A549 (cell line): Measurements from ENCODE around the gene KRT6C. TPM values are rescaled to one million over a fixed set of nuclear protein-coding genes. Genes with fewer than 3 reads are reported as not detected.
"Not testable (repeated sequence)": the region's sequence is repeated elsewhere in the genome, so short reads cannot be mapped to it uniquely, and the experiment has no call there.

Experiments
- ATAC-seq, 2 experiments: fragments of 200-7000 bp in 1 of 2; fragments of >200 bp in 1 of 2; cut with Nextera tagmentation in 1 of 2; cut with Tn5 transposase in 1 of 2; 3 replicates each; pipeline versions ENCODE4 v1.8.0 to v1.9.1; 2018 to 2020; ENCODE audit warnings: mild to moderate bottlenecking in 1 of 2, moderate library complexity in 1 of 2
- CTCF ChIA-PET: fragments of 300-600 bp; sonication (Branson Sonifier 250); formaldehyde crosslinking; extraction: SDS; loops from one replicate; lab custom pipeline; 2021; ENCODE audit warnings: antibody characterized with exemption, inconsistent platforms; lab: Yijun Ruan, JAX
- POLR2A ChIA-PET: fragments of 350-600 bp; formaldehyde crosslinking; extraction: SDS; loops from one replicate; lab custom pipeline; 2021; ENCODE audit warnings: antibody characterized with exemption, inconsistent platforms; lab: Yijun Ruan, JAX
- DNase-seq, 2 experiments: peaks; one replicate each; pipeline versions ENCODE4 v3.0.0 to v3.0.0-alpha.2; 2011 to 2016; ENCODE audit warnings: low read depth in 1 of 2, low spot score in 1 of 2
- FAIRE-seq: peaks from 2 replicates; lab custom pipeline; 2011; peaks lifted over from hg19 to GRCh38; lab: Jason Lieb, UNC
- H3K27ac ChIP-seq, 2 experiments: fragments of >200 bp; sonication (Bioruptor Twin); formaldehyde crosslinking; 3 replicates each; pipeline ENCODE4 v1.5.1; 2016 to 2017
- H3K4me1 ChIP-seq: fragments of >200 bp; sonication (Bioruptor Twin); formaldehyde crosslinking; 3 replicates; pipeline ENCODE4 v1.6.1; 2016
- H3K4me2 ChIP-seq: fragments of >200 bp; sonication (Bioruptor Twin); formaldehyde crosslinking; 3 replicates; pipeline ENCODE4 v1.6.1; 2016
- H3K4me3 ChIP-seq: fragments of >200 bp; sonication (Bioruptor Twin); formaldehyde crosslinking; 3 replicates; pipeline ENCODE4 v1.5.1; 2016
- H3K9me3 ChIP-seq: fragments of >200 bp; sonication (Bioruptor Twin); formaldehyde crosslinking; 3 replicates; pipeline ENCODE4 v1.6.1; 2016
- BHLHE40 ChIP-seq: IDR thresholded peaks from 2 replicates; pipeline ENCODE4 v1.6.1; 2012; ENCODE audit warnings: low read depth, low read length, inconsistent platforms
- CBX8 ChIP-seq: fragments of 200-600 bp; sonication (generic); IDR thresholded peaks from 2 replicates; pipeline ENCODE4 v1.6.1; 2016
- CHD4 ChIP-seq: fragments of 200-600 bp; sonication (generic); IDR thresholded peaks from 2 replicates; pipeline ENCODE4 v1.6.1; 2016; ENCODE audit warnings: antibody characterized with exemption, mild to moderate bottlenecking, borderline replicate concordance
- CTCF ChIP-seq: fragments of >200 bp; sonication (Bioruptor Twin); formaldehyde crosslinking; IDR thresholded peaks from 3 replicates; pipeline ENCODE4 v1.5.1; 2016
- EHMT2 ChIP-seq: fragments of 200-600 bp; sonication (generic); IDR thresholded peaks from 2 replicates; pipeline ENCODE4 v1.6.1; 2016; ENCODE audit warnings: antibody characterized with exemption, low read depth, mild to moderate bottlenecking, moderate library complexity
- ESRRA ChIP-seq: fragments of 150-350 bp; IDR thresholded peaks from 2 replicates; pipeline ENCODE4 v1.6.1; 2014; ENCODE audit warnings: mild to moderate bottlenecking, low read length, borderline replicate concordance
- FOXS1 ChIP-seq: fragments of 250-450 bp; sonication (Bioruptor Pico); IDR thresholded peaks from 2 replicates; pipeline ENCODE4 v1.5.0; 2020; ENCODE audit warnings: mild to moderate bottlenecking, moderate library complexity
- GATA3 ChIP-seq: IDR thresholded peaks from 2 replicates; pipeline ENCODE4 v1.6.1; 2012; ENCODE audit warnings: borderline replicate concordance
- HEYL ChIP-seq: fragments of 250-450 bp; sonication (Bioruptor Pico); IDR thresholded peaks from 2 replicates; pipeline ENCODE4 v1.8.0; 2021; ENCODE audit warnings: mild to moderate bottlenecking, moderate library complexity
- KDM5A ChIP-seq: fragments of 200-600 bp; sonication (generic); IDR thresholded peaks from 2 replicates; pipeline ENCODE4 v1.6.1; 2016; ENCODE audit warnings: antibody characterized with exemption, mild to moderate bottlenecking
- MAX ChIP-seq: IDR thresholded peaks from 2 replicates; pipeline ENCODE4 v1.6.1; 2012
- MYC ChIP-seq: IDR thresholded peaks from 2 replicates; pipeline ENCODE4 v1.6.1; 2012; ENCODE audit warnings: mild to moderate bottlenecking, inconsistent platforms, low read length, improper control_type of control experiment, borderline replicate concordance
- POLR2AphosphoS2 ChIP-seq: conservative IDR thresholded peaks from 2 replicates; pipeline ENCODE4 v1.6.1; 2012; ENCODE audit warnings: low read length, improper control_type of control experiment, inconsistent platforms
- RFX5 ChIP-seq: fragments of 450-650 bp; IDR thresholded peaks from 2 replicates; pipeline ENCODE4 v1.7.1; 2014; ENCODE audit warnings: antibody characterized with exemption, mild to moderate bottlenecking, moderate library complexity
- RNF2 ChIP-seq: fragments of 200-600 bp; sonication (generic); IDR thresholded peaks from 2 replicates; pipeline ENCODE4 v1.6.1; 2016; ENCODE audit warnings: low read depth, mild to moderate bottlenecking, antibody characterized with exemption, moderate library complexity, borderline replicate concordance
- SMC3 ChIP-seq: fragments of >200 bp; sonication (Bioruptor Twin); formaldehyde crosslinking; IDR thresholded peaks from 3 replicates; pipeline ENCODE4 v1.6.1; 2018; ENCODE audit warnings: inconsistent platforms
- SREBF2 ChIP-seq: fragments of 450-650 bp; IDR thresholded peaks from 2 replicates; pipeline ENCODE4 v1.6.1; 2014; ENCODE audit warnings: mild to moderate bottlenecking, moderate library complexity
- TFCP2L1 ChIP-seq: fragments of 250-450 bp; sonication (Bioruptor Pico); IDR thresholded peaks from 2 replicates; pipeline ENCODE4 v1.5.0; 2021; ENCODE audit warnings: mild to moderate bottlenecking
- ZC3H11A ChIP-seq: fragments of 450-650 bp; IDR thresholded peaks from 2 replicates; pipeline ENCODE4 v1.6.1; 2014; ENCODE audit warnings: antibody characterized with exemption, mild to moderate bottlenecking
- ZFP36 ChIP-seq: fragments of 450-650 bp; IDR thresholded peaks from 2 replicates; pipeline ENCODE4 v1.6.1; 2014; ENCODE audit warnings: borderline replicate concordance; ENCODE audit not compliant: partially characterized antibody
- WGBS: methylation state at CpG from one replicate; pipeline ENCODE4 v1.1.6; 2017; ENCODE audit errors: missing lambda C conversion rate; 5-methylcytosine and 5-hydroxymethylcytosine counted together
- polyA plus RNA-seq, 4 experiments: library from polyadenylated mRNA; depleted of rRNA in 3 of 4; stranded (reverse); fragments of >200 nt; fragmentation: RNase III in 1 of 4; extraction: RNeasy Plus Mini Kit Qiagen cat#74134 plus additional on column Dnase treatment in 1 of 4; gene quantifications; 2 replicates in 3 of 4; 3 replicates in 1 of 4; pipeline ENCODE4 v1.2.3, GENCODE V29; 2011 to 2017
- TF ChIP-seq, protein P1 (sequence below): fragments of 150-350 bp; IDR thresholded peaks from 2 replicates; pipeline ENCODE4 v1.6.1; 2014; ENCODE audit warnings: low read depth, mild to moderate bottlenecking, low read length
- TF ChIP-seq, protein P2 (sequence below): fragments of >200 bp; sonication (Bioruptor Twin); formaldehyde crosslinking; IDR thresholded peaks from 3 replicates; pipeline ENCODE4 v1.6.1; 2016

Gene KRT6C
- polyA plus RNA-seq, 2 of the 4 experiments (the other 2 are of a cell fraction), result not detected

DNA sequence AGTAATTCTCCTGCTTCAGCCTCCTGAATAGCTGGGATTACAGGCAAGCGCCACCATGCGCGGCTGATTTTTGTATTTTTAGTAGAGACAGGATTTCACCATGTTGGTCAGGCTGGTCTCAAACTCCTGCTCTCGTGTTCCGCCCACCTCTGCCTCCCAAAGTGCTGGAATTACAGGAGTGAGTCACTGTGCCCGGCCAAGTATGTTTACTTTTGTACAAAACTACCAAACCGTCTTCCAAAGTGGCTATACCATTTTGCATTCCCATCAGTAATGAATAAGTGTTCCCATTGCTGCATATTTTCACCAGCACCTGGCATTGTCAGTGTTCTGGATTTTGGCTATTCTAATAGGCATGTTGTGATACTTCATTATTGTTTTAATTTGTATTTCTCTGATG lies 27.9 kb upstream of the KRT6C start:
- CTCF ChIA-PET, result interaction anchor here (0.7 to 1.2 kb wide), 4 partner anchors 59 to 369 kb away, joined by 3 to 4 read pairs (median 3); no protein-coding TSS in a partner anchor
- ATAC-seq, result no peak
- peaks cover 16% of the 10 kb centered on the region for H3K4me1 ChIP-seq
- peaks cover 2% of the 10 kb centered on the region; the same call in 1 of the 3 replicates for H3K9me3 ChIP-seq
- DNase-seq, result no peak
- no peak for FAIRE-seq
- TF ChIP-seq MYC, result no peak
- no peak for TF ChIP-seq SREBF2
- no peak for TF ChIP-seq POLR2AphosphoS2
- TF ChIP-seq, protein P1, sequence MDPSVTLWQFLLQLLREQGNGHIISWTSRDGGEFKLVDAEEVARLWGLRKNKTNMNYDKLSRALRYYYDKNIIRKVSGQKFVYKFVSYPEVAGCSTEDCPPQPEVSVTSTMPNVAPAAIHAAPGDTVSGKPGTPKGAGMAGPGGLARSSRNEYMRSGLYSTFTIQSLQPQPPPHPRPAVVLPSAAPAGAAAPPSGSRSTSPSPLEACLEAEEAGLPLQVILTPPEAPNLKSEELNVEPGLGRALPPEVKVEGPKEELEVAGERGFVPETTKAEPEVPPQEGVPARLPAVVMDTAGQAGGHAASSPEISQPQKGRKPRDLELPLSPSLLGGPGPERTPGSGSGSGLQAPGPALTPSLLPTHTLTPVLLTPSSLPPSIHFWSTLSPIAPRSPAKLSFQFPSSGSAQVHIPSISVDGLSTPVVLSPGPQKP, result no peak
- no peak for TF ChIP-seq BHLHE40
- TF ChIP-seq ESRRA, result no peak
- TF ChIP-seq KDM5A, result no peak
- TF ChIP-seq, protein P2, sequence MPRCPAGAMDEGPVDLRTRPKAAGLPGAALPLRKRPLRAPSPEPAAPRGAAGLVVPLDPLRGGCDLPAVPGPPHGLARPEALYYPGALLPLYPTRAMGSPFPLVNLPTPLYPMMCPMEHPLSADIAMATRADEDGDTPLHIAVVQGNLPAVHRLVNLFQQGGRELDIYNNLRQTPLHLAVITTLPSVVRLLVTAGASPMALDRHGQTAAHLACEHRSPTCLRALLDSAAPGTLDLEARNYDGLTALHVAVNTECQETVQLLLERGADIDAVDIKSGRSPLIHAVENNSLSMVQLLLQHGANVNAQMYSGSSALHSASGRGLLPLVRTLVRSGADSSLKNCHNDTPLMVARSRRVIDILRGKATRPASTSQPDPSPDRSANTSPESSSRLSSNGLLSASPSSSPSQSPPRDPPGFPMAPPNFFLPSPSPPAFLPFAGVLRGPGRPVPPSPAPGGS, result no peak
- no peak for TF ChIP-seq ZC3H11A
- TF ChIP-seq CBX8, result no peak
- no peak for TF ChIP-seq SMC3
- TF ChIP-seq EHMT2, result no peak
- no peak for TF ChIP-seq CHD4
- no peak overlapping the region for H3K27ac ChIP-seq
- no peak overlapping the region for H3K4me3 ChIP-seq
- no peak overlapping the region for H3K4me2 ChIP-seq
- POLR2A ChIA-PET, result no interaction called here
- 57% methylated on average over 7 of the region's 7 CpGs for WGBS

- H3K9me3 ChIP-seq, H3K27ac ChIP-seq, FAIRE-seq, DNase-seq, ATAC-seq, POLR2A ChIA-PET, H3K4me3 ChIP-seq, H3K4me2 ChIP-seq: not testable (repeated sequence)
- whole genome bisulfite sequencing, result 59% methylated on average over 6 of the region's 6 CpGs
- H3K4me1 ChIP-seq, result peaks cover 25% of the 10 kb centered on the region
- CTCF ChIA-PET, result interaction anchor here (0.8 to 1.5 kb wide), 5 partner anchors 55 to 605 kb away, joined by 3 to 5 read pairs (median 4); no protein-coding TSS in a partner anchor
These were observed 27.0 kb upstream of the KRT6C start for GRCh38 chr12:52500574-52500973.

DNA sequence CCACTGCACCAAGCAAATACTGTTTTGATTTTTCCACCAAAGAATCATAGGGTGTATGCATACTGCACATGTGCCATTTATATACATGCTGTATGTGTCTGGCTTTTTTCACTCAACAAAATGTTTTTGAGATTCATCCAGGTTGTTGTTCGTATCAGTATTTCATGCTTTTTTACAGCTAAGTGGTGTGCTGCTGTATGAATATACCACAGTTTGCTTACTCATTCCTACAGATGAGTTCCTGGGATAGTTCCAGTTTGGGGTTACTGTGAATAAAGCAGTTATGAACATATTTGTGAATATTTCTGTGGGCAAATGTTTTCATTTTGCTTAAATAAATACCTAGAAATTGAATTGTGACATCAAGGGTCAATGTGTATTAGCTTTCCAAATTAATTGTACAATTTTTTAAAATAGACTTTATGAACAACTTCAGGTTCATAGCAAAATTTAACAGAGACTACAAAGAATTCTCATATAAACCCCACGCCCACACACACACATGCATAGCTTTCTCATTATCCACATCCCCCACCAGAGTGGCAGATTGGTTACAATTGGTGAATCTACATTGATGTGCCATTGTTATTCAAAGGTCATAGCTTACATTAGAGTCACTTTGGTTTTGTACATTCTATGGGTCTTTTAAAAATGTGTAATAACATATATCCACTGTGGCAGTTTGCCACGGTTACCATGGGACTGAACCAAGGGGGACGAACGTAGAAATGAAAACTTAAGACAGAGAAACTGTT lies 26.4 kb upstream of the KRT6C start:
- CTCF ChIA-PET, result interaction anchor here (0.7 to 1.5 kb wide), 9 partner anchors 8 to 343 kb away, joined by 3 to 9 read pairs (median 4); no protein-coding TSS in a partner anchor
- POLR2A ChIA-PET, result no interaction called here

More for the DNA sequence above, 26.4 kb upstream of the KRT6C start:
- Histone ChIP-seq H3K4me3 (no peak overlapping the region), H3K27ac (no peak overlapping the region), H3K9me3 (no peaks in the 10 kb centered on the region), H3K4me1 (peaks cover 31% of the 10 kb centered on the region), H3K4me2 (no peak overlapping the region)
- FAIRE-seq (no peak), DNase-seq (no peak), ATAC-seq (no peak)
- TF ChIP-seq EHMT2, result no peak
- no peak for TF ChIP-seq SREBF2
- TF ChIP-seq TFCP2L1, result no peak
- TF ChIP-seq, protein P1, result no peak
- TF ChIP-seq MAX, result no peak
- TF ChIP-seq RFX5, result no peak
- no peak for TF ChIP-seq FOXS1 (CRISPR knock-in tag)
- TF ChIP-seq, protein P2, result no peak
- no peak for TF ChIP-seq POLR2AphosphoS2
- no peak for TF ChIP-seq ZFP36
- no peak for TF ChIP-seq GATA3
- TF ChIP-seq CTCF, result no peak
- TF ChIP-seq RNF2, result no peak
- no peak for TF ChIP-seq HEYL
- no peak for TF ChIP-seq CBX8
- 80% methylated on average over 5 of the region's 5 CpGs for WGBS
